Activated CD4-positive, alpha-beta T cell treated with anti-CD3 and anti-CD28 coated beads, Interleukin-10, Interleukin-2, amounts not matched to agents 100 ng/mL and 50 ng/mL, durations not matched to agents 16 hours and 8 hours (primary cell): ENCODE data around the gene TMEM61.
"Not testable (repeated sequence)": the region's sequence is repeated elsewhere in the genome, so short reads cannot be mapped to it uniquely, and the experiment has no call there.

Source experiments
- DNase-seq: peaks from one replicate; pipeline ENCODE4 v3.0.0-alpha.2; 2020

Gene TMEM61

DNA sequence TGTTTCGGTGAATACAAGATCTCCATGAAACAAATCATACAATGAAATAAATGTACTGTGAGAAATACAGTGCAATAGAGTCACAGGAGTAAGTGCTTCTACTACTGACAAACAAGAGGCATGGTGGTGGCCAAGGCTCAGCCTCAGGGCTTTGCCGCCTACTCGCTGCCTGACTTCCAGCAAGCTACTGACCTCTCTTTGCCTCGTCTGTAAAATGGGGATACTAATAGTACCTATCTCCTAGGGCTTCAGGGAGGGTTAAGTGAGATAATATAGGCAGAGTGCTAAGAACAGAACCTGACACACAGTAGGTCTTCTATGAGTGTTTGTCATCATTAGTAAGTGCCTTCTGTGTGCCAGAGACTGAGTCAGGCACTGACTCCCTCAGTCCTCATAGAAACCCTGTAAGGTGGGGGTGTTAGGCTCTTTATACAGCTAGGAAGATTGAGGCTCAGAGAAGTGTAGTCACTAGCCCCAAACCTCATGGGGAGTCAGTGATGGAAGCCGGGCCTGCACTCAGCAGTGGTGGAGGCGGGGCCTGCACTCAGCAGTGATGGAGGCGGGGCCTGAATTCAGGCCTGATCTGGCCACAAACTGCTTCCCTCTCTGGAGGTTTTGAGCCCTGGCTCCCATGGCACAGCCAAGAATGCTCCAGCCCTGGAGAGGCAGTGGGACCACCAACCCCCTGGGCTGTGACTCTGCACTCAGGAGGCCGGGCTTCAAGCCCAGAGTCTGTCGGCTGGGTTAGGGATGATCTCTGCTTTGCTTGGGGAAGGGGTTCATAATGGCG lies 25.1 kb downstream of the TMEM61 start:
- DNase-seq = no peak

DNA sequence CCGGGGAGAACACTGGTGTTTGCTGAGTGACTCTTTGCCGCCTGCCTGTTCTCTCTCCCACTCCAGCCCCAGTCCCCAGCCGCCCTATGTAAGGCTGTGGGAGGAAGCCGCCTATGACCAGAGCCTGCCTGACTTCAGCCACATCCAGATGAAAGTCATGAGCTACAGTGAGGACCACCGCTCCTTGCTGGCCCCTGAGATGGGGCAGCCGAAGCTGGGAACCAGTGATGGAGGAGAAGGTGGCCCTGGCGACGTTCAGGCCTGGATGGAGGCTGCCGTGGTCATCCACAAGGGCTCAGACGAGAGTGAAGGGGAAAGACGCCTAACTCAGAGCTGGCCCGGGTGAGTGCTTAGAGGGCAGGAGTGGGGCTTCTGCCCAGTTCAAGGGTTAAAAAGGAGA lies 26.5 kb downstream of the TMEM61 start:
- DNase-seq = no peak

DNA sequence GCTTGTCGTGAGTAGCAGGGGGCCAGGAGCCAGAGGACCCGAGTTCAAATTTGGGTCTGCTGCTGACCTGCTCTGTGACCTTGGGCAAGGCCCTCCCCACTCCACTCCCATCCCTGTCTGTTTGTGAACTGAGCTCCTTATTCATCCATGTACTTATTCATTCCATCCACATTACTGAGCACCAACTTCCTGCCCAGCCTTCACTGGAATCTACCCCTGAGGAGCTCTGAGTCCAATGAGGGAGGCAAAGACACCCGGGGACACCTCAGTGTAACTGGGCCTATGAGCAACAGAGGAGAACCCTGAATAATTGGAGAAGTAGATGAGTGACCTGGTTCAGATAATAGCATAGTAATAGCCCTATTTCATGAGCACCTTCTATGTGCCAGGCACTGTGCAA lies 27.2 kb downstream of the TMEM61 start:
- no peak for DNase-seq

DNA sequence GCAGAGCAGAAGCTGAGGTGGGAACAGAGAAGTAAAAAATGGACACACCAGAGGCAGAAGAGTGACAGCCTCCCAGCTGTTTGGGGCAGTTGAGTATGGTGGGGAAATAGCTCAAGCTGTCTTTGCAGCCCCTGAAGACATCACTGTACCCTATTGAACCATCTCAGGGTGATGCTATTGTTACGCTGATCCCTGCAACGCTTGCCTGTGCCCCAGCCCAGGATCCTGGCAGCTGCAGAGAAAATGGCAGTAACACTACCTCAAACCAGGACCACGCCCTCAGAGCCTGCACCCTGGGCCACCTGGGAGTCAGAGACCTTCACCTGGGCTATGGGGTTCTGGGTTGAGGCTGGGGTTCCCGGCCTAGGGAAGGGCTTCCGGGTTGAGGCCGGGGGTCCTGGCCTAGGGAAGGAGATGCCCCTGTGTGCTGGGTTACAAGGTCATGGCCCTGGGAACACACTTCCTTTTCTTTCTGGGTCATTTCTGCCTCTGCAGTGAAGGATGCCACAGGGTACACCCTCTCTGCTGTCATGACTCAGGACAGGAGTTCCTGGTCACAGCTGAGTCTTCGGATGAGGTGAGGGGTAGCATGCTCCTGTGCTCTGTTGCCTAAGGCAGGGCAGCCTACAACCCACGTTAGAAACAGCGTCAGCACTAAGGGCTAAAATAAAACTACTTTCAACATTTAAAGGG lies 29.9 kb downstream of the TMEM61 start:
- no peak for DNase-seq

DNA sequence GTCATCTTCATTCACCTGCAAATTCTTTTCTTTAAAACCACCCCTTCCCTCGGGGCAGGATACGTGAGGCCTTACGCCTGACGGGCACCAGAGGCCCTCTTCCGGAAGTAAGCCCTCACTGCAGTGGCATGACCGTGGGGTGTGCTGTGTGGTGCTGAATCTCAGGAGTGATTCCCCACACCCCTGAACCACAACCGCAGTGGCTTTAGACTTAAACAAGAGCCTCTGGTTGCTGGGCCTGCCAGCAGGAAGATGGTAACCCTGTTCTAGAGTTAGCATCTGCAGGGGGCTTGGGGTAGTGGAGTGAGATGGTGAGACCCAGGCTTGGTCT lies 30.4 kb downstream of the TMEM61 start:
- no peak for DNase-seq

DNA sequence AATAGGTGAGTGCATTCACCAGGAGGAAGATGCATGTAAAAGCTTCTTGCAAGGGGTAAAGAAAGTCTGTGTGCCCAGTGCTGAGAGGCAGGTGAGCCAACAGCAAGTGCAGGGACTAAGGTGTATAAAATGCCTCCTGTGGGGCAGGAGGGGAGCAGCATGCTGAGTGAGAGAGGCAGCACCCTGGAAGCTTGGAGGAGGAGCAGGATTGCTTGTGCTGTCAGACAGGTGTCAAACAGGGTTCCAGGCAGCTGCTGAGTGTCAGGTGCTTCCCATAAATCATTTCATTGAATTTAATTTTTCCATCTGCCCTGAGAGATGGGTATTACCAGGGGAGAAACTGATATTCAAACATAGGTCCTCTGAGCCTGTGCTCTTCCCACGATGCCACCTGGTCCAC lies 32.2 kb downstream of the TMEM61 start:
- no peak for DNase-seq

DNA sequence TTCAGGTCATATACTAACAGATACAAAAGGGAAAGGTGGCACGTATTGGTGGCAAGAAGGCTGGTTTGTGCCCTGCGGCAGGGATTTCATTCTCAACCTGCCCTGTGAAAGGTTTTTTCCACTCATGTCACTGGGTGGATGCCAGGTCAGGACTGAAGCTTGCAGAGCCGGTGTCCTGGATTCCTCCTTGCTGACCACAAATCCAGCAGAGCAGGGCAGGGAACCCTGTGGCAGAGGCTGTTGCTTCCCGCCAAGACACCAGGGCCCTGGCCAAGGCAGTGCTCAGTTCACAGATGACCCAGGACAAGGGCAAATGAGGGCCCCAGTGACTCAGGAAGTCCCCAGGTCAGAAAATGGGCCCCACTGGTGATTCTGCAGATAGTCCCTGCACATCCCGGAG lies 34.7 kb downstream of the TMEM61 start:
- DNase-seq = no peak

DNA sequence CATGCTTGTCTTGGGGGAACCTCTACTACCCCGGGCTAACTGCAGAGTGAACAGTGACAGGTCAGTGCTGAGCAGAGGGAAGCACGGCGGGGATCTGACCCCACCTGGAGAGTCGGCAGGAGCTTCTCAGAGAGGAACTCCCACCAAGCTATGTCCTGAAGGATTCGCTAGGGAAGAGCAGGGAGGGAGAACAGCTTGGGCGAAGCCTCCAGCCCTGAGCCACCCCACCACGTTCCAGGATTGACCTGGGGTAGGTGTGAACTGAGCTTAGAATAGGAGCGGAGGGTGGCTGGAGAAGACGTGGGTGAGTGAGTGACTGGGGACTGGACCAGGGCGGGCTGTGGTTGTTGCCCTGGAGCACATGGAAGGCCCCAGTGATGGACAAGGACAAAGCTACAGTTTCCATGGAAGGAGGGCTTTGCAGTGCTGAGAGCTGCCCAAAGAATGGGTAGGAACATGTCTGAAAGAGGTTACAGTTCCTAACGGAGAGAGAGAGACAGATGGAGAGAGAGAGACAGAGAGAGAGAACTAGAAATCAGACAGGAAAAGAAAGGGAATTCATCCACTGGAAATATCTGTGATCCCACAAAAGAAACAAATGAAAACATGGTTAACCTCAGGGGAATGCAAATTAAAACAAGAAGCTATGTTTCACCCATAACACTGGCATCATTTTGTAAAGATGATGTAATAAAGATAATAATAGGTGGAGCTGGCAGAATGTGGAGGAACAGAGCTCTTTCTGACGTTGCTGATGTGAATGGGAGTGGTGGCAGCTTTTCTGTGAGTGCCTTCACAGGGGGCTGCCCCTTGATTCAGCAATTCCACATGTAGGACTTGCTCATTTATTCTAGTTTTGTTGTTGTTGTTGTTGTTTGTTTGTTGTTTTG lies 35.5 kb downstream of the TMEM61 start:
- no peak for DNase-seq

DNA sequence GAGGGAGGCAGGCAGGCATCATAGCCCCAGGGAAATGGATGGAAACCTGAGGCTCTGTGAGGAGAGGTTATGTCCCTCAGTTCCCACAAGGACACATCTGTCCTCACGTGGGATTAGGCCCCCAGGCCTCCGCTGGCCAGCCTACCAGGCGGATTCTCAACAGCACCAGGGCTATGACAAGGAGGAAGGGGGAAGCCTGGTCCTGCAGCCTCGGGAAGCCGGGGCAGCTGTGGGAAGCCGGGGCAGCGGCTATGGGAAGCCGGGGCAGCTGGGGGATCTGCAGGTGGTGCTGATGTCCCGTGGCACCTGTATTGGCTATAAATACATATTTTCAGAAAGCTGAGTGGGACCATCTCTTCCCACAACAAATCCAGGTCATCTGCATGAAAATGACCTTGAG lies 38.0 kb downstream of the TMEM61 start:
- DNase-seq = no peak

DNA sequence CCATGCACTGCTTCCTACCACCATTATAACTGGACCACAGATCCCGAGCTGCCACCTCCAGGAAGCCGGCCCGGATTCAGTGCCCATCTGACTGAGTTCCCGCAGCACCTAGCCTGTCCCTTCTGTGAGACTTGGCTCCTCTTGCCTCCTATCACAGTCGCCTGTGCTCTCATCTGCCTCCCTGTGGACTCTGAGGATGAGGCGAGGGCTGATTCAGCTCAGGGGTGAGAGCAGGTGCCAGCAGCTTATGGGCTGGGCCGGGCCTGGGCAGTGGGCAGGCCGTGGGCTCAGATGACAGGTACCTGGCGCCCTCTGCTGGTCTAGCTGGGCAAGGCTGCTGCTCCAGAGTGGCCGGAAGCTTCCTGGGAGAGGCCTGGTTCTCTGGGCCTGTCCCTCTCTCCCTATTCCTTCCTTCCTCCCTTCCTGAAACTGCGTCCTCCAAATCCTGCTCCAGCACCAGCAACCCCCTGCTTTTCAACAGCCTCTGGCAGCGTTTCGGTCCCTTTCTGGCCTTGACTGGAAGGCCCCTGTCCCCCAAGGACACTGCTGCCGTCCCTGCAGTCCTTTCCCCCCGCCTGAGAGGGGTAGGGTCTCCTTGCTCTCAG lies 41.6 kb downstream of the TMEM61 start:
- peak; percentile 73 for DNase-seq

DNA sequence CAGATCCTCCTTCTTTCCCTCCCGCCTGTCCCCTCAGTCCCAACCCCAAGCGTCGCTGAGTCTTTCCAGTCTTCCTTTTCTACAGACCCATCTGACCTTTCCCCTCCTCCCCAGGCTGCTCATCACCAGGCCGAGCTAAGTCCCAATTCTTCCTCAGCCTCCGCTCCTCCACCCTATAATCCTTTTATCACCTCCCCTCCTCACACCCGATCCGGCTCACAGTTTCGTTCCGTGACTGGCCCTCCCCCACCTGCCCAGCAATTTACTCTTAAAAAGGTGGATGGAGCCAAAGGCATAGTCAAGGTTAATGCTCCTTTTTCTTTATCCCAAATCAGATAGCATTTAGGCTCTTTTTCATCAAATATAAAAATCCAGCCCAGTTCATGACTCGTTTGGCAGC lies 43.7 kb downstream of the TMEM61 start:
- DNase-seq = not testable (repeated sequence)

DNA sequence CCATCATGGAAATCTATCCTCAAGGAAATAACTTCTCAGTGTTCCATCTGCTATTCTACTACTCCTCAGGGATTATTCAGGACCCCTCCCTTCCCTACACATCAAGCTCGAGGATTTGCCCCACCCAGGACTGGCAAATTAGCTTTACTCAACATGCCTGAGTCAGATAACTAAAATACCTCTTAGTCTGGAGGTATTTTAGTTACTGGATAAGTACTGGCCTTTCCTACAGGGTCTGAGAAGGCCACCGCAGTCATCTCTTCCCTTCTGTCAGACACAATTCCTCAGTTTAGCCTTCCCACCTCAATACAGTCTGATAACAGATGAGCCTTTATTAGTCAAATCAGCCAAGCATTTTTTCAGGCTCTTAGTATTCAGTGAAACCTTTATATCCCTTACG lies 46.3 kb downstream of the TMEM61 start:
- not testable (repeated sequence) for DNase-seq

DNA sequence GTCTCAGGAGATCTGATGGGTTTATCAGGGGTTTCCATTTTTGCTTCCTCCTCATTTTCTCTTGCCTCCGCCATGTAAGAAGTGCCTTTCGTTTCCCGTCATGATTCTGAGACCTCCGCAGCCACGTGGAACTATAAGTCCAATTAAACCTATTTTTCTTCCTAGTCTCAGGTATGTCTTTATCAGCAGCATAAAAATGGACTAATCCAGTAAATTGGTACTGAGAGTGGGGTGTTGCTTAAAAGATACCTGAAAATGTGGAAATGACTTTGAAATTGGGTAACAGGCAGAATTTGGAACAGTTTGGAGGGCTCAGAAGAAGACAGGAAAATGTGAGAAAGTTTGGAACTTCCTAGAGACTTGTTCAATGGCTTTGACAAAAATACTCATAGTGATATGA lies 50.7 kb downstream of the TMEM61 start:
- not testable (repeated sequence) for DNase-seq

DNA sequence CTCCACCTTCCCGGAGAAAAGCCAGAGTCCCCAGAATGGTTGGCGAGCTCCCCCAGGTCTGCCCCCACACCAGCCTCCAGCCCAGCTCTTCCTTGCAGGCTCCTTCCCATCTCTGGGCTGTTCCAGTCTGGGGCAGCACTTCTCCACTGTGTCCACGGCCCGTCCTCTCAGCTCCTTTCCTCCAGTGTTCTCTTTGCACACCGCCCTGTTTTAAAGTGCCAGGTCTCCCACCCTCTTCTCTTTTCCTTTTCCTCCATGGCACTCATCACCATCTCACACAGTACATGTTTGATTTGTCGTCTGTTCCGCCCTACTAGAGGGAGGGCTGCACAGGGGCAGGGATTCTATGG lies 52.8 kb downstream of the TMEM61 start:
- DNase-seq = no peak

DNA sequence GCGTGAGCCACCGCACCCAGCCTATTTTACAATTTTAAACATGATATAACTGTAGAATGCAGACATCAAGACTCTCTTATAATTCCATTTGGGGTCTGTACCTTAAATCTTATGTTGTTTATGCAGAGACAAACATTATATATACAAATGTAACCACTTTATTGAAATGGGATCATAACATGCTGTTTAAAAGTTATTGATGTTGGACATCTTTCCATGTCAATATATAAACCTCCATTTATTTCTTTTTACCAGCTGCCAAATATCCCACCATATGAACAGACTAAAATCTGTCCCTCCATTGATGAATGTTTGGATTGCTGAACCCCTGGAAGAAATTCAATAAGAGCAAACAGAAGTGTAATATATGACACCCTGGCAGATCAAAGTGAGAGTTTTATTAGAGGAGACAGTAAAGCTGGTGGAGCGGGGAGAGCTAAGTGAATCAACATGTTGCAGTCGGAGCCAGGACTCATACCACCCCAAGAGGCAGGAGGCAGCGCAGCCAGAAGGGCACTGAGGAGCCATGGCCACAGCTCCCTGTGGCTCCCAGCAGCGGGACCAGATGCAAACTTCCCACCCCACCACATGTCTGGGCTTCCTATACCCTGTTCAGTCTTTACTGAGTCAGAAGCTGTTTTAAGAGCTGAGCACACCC lies 54.2 kb downstream of the TMEM61 start:
- no peak for DNase-seq

DNA sequence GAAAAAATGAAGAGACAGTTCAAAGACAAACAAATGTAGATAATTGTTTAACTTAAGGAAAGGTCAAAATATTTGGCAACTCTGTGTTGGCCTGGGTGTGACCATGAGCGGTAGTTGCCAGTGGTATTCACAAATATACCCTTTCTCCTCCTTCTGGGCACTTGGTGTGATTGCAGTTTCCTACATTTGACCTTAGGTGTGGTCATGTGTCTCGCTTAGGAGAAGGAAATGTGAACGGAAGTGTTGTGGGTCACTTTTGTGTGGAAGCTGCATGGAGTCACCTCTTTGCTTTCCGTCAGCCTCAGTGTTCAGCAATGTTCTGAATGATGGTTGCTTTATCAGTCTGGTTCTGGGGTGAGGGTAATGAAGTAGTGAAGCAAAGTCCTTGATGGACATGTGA lies 55.5 kb downstream of the TMEM61 start:
- DNase-seq = no peak

DNA sequence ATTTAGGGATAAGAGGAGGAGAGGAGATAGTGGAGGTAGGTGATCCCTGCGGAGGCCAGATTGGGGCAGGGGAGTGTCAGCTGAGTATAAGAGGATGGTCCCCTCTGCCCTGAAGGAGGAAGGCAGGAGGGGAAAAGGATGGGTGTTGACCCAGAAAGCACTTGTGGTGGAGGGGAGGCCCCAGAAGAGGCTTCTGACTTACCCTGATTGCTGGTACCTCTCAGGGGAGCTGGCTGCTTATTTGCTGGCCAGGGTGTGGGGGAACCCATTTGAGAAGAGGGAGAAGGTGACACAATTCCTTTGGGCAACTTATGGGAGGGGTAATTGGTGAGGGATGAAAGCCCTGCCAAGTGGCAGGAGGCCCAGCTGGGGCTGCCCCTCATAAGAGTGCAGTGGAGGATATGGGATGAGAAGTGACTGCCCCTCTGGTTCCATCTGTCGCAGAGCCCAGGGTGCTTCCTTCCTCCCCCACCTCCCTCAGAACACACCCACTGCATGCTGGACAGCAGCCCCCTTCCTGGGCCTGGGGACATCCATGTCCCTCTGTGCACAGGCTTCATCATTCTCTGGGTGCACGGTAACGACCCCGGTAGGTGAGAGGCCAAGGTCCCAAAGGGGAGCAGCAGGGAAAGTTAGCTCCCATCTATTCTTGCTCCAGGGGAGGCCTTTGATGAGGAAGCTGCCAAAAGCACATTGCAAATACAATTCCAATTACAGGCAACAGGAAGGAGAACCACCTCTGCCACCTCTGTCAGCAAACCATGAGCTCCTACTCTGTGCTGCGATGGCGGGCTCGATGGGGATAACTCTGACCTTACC lies 57.5 kb downstream of the TMEM61 start:
- no peak for DNase-seq

DNA sequence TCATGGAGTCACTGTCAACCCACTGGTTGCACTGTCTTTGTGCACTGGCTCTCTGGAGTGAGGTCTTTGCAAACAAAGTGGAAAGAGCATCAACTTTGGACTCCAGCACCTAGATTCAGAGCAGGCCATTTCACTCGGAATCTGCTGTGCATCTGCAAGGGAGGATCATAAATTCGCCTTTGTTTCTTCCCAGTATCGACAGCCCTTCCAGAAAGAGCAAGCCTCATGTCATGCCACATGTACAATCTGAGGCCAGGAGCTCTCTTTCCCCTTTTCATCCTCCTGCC lies 58.1 kb downstream of the TMEM61 start:
- DNase-seq = no peak

DNA sequence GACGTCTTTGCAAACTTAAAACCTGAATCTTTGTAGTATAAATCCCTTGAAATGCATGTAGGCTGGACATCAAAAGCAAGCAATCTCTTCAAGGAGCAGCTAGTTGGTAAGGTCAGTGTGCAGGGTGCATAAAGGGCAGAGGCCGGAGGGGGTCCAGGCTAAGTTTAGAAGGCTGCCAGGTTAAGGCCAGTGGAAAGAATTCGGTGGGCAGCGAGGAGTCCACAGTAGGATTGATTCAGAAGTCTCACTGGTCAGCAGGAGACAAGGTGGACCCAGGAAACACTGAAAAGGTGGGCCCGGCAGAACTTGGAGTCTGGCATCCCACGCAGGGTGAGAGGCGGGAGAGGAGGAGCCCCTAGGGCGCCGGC lies 58.5 kb downstream of the TMEM61 start:
- no peak for DNase-seq

DNA sequence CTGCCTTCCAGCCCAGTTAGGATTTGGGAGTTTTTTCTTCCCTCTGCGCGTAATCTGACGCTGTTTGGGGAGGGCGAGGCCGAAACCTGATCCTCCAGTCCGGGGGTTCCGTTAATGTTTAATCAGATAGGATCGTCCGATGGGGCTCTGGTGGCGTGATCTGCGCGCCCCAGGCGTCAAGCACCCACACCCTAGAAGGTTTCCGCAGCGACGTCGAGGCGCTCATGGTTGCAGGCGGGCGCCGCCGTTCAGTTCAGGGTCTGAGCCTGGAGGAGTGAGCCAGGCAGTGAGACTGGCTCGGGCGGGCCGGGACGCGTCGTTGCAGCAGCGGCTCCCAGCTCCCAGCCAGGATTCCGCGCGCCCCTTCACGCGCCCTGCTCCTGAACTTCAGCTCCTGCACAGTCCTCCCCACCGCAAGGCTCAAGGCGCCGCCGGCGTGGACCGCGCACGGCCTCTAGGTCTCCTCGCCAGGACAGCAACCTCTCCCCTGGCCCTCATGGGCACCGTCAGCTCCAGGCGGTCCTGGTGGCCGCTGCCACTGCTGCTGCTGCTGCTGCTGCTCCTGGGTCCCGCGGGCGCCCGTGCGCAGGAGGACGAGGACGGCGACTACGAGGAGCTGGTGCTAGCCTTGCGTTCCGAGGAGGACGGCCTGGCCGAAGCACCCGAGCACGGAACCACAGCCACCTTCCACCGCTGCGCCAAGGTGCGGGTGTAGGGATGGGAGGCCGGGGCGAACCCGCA lies 59.1 kb downstream of the TMEM61 start, which contains the start of gene PCSK9:
Gene PCSK9 (plus strand): TSS at position 207 of the 741 bp plus-strand sequence. CDS start 290 bp downstream, at position 497.
- no peak for DNase-seq
